ENCODE results near the gene KCNK17.

The KCNK17 gene

GRCh38 chr6:39312912-39313525 is 1.2 kb downstream of the KCNK17 start:
- H3K27ac ChIP-seq = no peak overlapping the region
- TF ChIP-seq ZFX (IDR thresholded peaks at IDR 0.05; ENCODE audit: borderline replicate concordance) (no peak), CTCF (IDR thresholded peaks at IDR 0.05) (no peak)

GRCh38 chr6:39310542-39310941 is 3.7 kb downstream of the KCNK17 start:
- no peak overlapping the region for H3K27ac ChIP-seq
- TF ChIP-seq CTCF (IDR thresholded peaks at IDR 0.05) (no peak), ZFX (IDR thresholded peaks at IDR 0.05; ENCODE audit: borderline replicate concordance) (no peak)

- H3K27ac ChIP-seq = no peak overlapping the region
- peak; percentile 87 for TF ChIP-seq CTCF (IDR thresholded peaks at IDR 0.05)
- TF ChIP-seq ZFX (IDR thresholded peaks at IDR 0.05; ENCODE audit: borderline replicate concordance) = no peak
These were observed 4.2 kb downstream of the KCNK17 start for GRCh38 chr6:39309942-39310531.

GRCh38 chr6:39307462-39307861 is 6.8 kb downstream of the KCNK17 start:
- H3K27ac ChIP-seq = no peak overlapping the region
- TF ChIP-seq CTCF (IDR thresholded peaks at IDR 0.05) (no peak), ZFX (IDR thresholded peaks at IDR 0.05; ENCODE audit: borderline replicate concordance) (no peak)

- TF ChIP-seq CTCF (IDR thresholded peaks at IDR 0.05) = no peak
- no peak for TF ChIP-seq ZFX (IDR thresholded peaks at IDR 0.05; ENCODE audit: borderline replicate concordance)
- H3K27ac ChIP-seq = no peak overlapping the region
These were observed 9.3 kb downstream of the KCNK17 start for GRCh38 chr6:39304951-39305350.

- no peak overlapping the region for H3K27ac ChIP-seq
- TF ChIP-seq ZFX (IDR thresholded peaks at IDR 0.05; ENCODE audit: borderline replicate concordance) (no peak), CTCF (IDR thresholded peaks at IDR 0.05) (peak; percentile 50; the same call in 1 of the 2 replicates)
These were observed 10.6 kb downstream of the KCNK17 start for GRCh38 chr6:39303425-39304153.
